Stimulated activated CD4-positive, alpha-beta T cell treated with anti-CD3 and anti-CD28 coated beads, Interleukin-2, amount 100 ng/mL, for 48 hours (primary cell): ENCODE measurements around the gene NR2E1.

Experiments used
- DNase-seq, 2 donors: peaks; one replicate each; pipeline ENCODE4 v3.0.0-alpha.2; 2020

Gene NR2E1

GRCh38 chr6:108165714-108166663 lies at the start of gene NR2E1:
Gene NR2E1 (plus strand): TSS chr6:108166022. CDS start chr6:108166766, 744 bp downstream.
- DNase-seq, result no peak

GRCh38 chr6:108116546-108117426 lies 49.0 kb upstream of the NR2E1 start:
- DNase-seq, result no peak

GRCh38 chr6:108117427-108118358 lies 48.1 kb upstream of the NR2E1 start:
- no peak for DNase-seq

- DNase-seq, result no peak
These were observed 47.5 kb upstream of the NR2E1 start for GRCh38 chr6:108118359-108118724.

GRCh38 chr6:108118810-108119768 lies 46.7 kb upstream of the NR2E1 start:
- DNase-seq, result no peak

- no peak for DNase-seq
These were observed 46.1 kb upstream of the NR2E1 start for GRCh38 chr6:108119769-108120141.

GRCh38 chr6:108120311-108120710 lies 45.5 kb upstream of the NR2E1 start:
- no peak for DNase-seq

GRCh38 chr6:108121612-108122011 lies 44.2 kb upstream of the NR2E1 start:
- DNase-seq, result no peak

GRCh38 chr6:108123481-108123929 lies 42.3 kb upstream of the NR2E1 start:
- DNase-seq, result no peak

GRCh38 chr6:108123946-108124345 lies 41.9 kb upstream of the NR2E1 start:
- no peak for DNase-seq

GRCh38 chr6:108127056-108127455 lies 38.8 kb upstream of the NR2E1 start:
- DNase-seq, result no peak

- no peak for DNase-seq
These were observed 38.0 kb upstream of the NR2E1 start for GRCh38 chr6:108127826-108128225.

- no peak for DNase-seq
These were observed 35.6 kb upstream of the NR2E1 start for GRCh38 chr6:108130262-108130661.

GRCh38 chr6:108132863-108133262 lies 33.0 kb upstream of the NR2E1 start:
- no peak for DNase-seq

- DNase-seq, result no peak
These were observed 32.1 kb upstream of the NR2E1 start for GRCh38 chr6:108133594-108134179.

- DNase-seq, result no peak
These were observed 31.4 kb upstream of the NR2E1 start for GRCh38 chr6:108134213-108134970.

GRCh38 chr6:108142240-108142639 lies 23.6 kb upstream of the NR2E1 start:
- DNase-seq, result no peak

GRCh38 chr6:108145639-108146038 lies 20.2 kb upstream of the NR2E1 start:
- no peak for DNase-seq

GRCh38 chr6:108152446-108152845 lies 13.4 kb upstream of the NR2E1 start:
- no peak for DNase-seq
